Mesenchymal stem cell (in vitro differentiated cells and primary cell): ENCODE measurements around the gene C16orf54.

ENCODE experiments used
- DNase-seq: peaks from one replicate; pipeline ENCODE4 v3.0.0-alpha.2; 2013
- H2AFZ ChIP-seq: one replicate; pipeline ENCODE4 v1.6.1; 2013; ENCODE audit warnings: low read depth, mild to moderate bottlenecking, control low read depth, inconsistent platforms, low read length, moderate library complexity
- H2AK5ac ChIP-seq: 2 replicates; pipeline ENCODE4 v1.6.1; 2013; ENCODE audit warnings: low read length, moderate library complexity, mild to moderate bottlenecking, inconsistent platforms; ENCODE audit not compliant: severe bottlenecking
- H2BK120ac ChIP-seq: one replicate; pipeline ENCODE4 v1.6.1; 2013; ENCODE audit warnings: low read depth, mild to moderate bottlenecking, inconsistent platforms, low read length, moderate library complexity
- H2BK12ac ChIP-seq, 2 experiments: one replicate each; pipeline ENCODE4 v1.6.1; 2013; ENCODE audit warnings: inconsistent platforms in 2 of 2, low read length in 2 of 2, mild to moderate bottlenecking in 2 of 2, moderate library complexity in 2 of 2, control low read depth in 1 of 2
- H2BK15ac ChIP-seq: one replicate; pipeline ENCODE4 v1.6.1; 2013; ENCODE audit warnings: mild to moderate bottlenecking, low read depth, inconsistent platforms; ENCODE audit not compliant: poor library complexity, severe bottlenecking
- H2BK5ac ChIP-seq: 2 replicates; pipeline ENCODE4 v1.6.1; 2013; ENCODE audit warnings: low read depth, mild to moderate bottlenecking, low read length, control low read depth, inconsistent platforms; ENCODE audit not compliant: poor library complexity, severe bottlenecking
- H3K14ac ChIP-seq, 2 experiments: one replicate each; pipeline ENCODE4 v1.6.1; 2013; ENCODE audit warnings: inconsistent platforms in 2 of 2, low read length in 2 of 2, control low read depth in 1 of 2, mild to moderate bottlenecking in 1 of 2, moderate library complexity in 1 of 2
- H3K18ac ChIP-seq, 2 experiments: one replicate each; pipeline ENCODE4 v1.6.1; 2013; ENCODE audit warnings: inconsistent platforms in 2 of 2, low read length in 2 of 2, control low read depth in 1 of 2, low read depth in 1 of 2, mild to moderate bottlenecking in 1 of 2
- H3K23ac ChIP-seq, 2 experiments: one replicate each; pipeline ENCODE4 v1.6.1; 2013; ENCODE audit warnings: inconsistent platforms in 2 of 2, low read length in 2 of 2, mild to moderate bottlenecking in 2 of 2, moderate library complexity in 2 of 2, control low read depth in 1 of 2
- H3K27ac ChIP-seq: 2 replicates; pipeline ENCODE4 v1.5.1; 2013; ENCODE audit warnings: mild to moderate bottlenecking, moderate library complexity, low read length, control low read depth, inconsistent platforms; ENCODE audit not compliant: poor library complexity, severe bottlenecking
- H3K27me3 ChIP-seq, 2 experiments: 2 replicates each; pipeline versions ENCODE4 v1.6.1 to v1.7.0; 2013; ENCODE audit warnings: low read length in 2 of 2, mild to moderate bottlenecking in 2 of 2, moderate library complexity in 2 of 2, control low read depth in 1 of 2, inconsistent platforms in 1 of 2; ENCODE audit not compliant: control insufficient read depth in 1 of 2, insufficient read depth in 1 of 2
- H3K36me3 ChIP-seq, 2 experiments: 2 replicates each; pipeline versions ENCODE4 v1.6.1 to v1.7.0; 2013; ENCODE audit warnings: low read length in 2 of 2, control low read depth in 1 of 2, inconsistent platforms in 1 of 2, low read depth in 1 of 2, mild to moderate bottlenecking in 1 of 2; ENCODE audit not compliant: insufficient read depth in 2 of 2, control insufficient read depth in 1 of 2
- H3K4ac ChIP-seq, 2 experiments: one replicate each; pipeline ENCODE4 v1.6.1; 2013; ENCODE audit warnings: inconsistent platforms in 2 of 2, low read length in 2 of 2, mild to moderate bottlenecking in 2 of 2, moderate library complexity in 2 of 2, control low read depth in 1 of 2, low read depth in 1 of 2
- H3K4me1 ChIP-seq: 2 replicates; pipeline ENCODE4 v1.6.1; 2013; ENCODE audit warnings: low read depth, low read length, control low read depth; ENCODE audit not compliant: control insufficient read depth, insufficient read depth
- H3K4me2 ChIP-seq: 2 replicates; pipeline ENCODE4 v1.6.1; 2013; ENCODE audit warnings: low read length, mild to moderate bottlenecking, inconsistent platforms; ENCODE audit not compliant: poor library complexity, severe bottlenecking
- H3K4me3 ChIP-seq, 2 experiments: 2 replicates each; pipeline versions ENCODE4 v1.5.1 to v1.7.0; 2013; ENCODE audit warnings: low read length in 2 of 2, mild to moderate bottlenecking in 2 of 2, control low read depth in 1 of 2, low read depth in 1 of 2; ENCODE audit not compliant: insufficient read depth in 1 of 2
- H3K79me1 ChIP-seq: replicated peaks from 2 replicates; pipeline ENCODE4 v1.6.1; 2013; ENCODE audit warnings: mild to moderate bottlenecking, control low read depth, low read length, inconsistent platforms; ENCODE audit not compliant: poor library complexity, severe bottlenecking
- H3K9ac ChIP-seq: 2 replicates; pipeline ENCODE4 v1.7.0; 2013; ENCODE audit warnings: mild to moderate bottlenecking, low read length, moderate library complexity
- H3K9me3 ChIP-seq: 2 replicates; pipeline ENCODE4 v1.7.0; 2013; ENCODE audit warnings: mild to moderate bottlenecking, low read length; ENCODE audit not compliant: control insufficient read depth
- H4K8ac ChIP-seq: one replicate; pipeline ENCODE4 v1.6.1; 2013; ENCODE audit warnings: inconsistent platforms, mild to moderate bottlenecking, low read length, moderate library complexity
- H4K91ac ChIP-seq: one replicate; pipeline ENCODE4 v1.6.1; 2013; ENCODE audit warnings: mild to moderate bottlenecking, low read length, inconsistent platforms
- WGBS: methylation state at CpG from one replicate; pipeline ENCODE4 v1.1.7; 2013; ENCODE audit warnings: mixed read lengths; 5-methylcytosine and 5-hydroxymethylcytosine counted together

C16orf54 gene

DNA sequence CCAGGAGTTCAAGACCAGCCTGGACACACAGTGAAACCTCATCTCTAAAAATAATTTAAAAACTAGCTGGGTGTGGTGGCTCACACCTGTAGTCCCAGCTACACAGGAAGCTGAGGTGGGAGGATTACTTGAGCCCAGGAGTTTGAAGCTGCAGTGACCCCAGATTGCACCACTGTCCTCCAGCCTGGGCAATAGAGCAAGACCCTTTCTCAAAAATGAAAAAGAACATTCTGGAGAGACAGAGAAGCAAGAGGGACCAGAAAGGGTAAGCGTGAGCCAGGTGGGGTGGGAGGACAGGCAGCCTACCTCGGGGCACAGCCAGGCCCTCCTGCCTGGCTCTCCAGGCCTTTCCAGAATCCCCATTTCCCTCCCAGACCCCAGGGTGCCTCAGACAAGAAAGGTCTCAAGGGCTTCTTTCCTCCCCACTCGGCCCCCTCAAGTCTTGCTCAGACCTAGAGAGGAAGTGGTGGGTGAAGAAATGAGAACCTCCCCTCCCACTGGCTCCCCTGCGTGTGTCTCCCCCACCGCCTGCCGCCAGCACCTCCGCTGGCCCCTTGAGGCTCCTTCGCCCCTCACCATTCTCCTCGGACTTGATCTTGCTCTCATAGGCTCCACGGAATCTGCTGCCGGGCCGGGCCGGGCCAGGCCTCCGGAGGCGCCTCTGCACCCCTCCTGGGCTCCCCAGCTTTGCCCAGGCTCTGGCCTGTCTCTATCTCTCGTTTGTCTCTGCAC is 503 bp downstream of the C16orf54 start:
- H3K9ac ChIP-seq: no peak overlapping the region
- no peak overlapping the region for H2BK12ac ChIP-seq
- no peak overlapping the region for H2BK120ac ChIP-seq
- no peak overlapping the region for H2BK5ac ChIP-seq
- WGBS: 75% methylated on average over 16 of the region's 16 CpGs
- no peak overlapping the region for H3K4me3 ChIP-seq
- no peak overlapping the region for H3K4ac ChIP-seq
- H3K18ac ChIP-seq: no peak overlapping the region
- H4K8ac ChIP-seq: no peak overlapping the region
- H3K4me2 ChIP-seq: no peak overlapping the region
- H2AK5ac ChIP-seq: no peak overlapping the region
- peaks cover 4 to 54% of the 10 kb centered on the region in 2 experiments for H3K27me3 ChIP-seq
- no peaks in the 10 kb centered on the region for H3K79me1 ChIP-seq
- no peaks in the 10 kb centered on the region for H3K36me3 ChIP-seq
- H3K27ac ChIP-seq: no peak overlapping the region
- DNase-seq: no peak
- H3K4me1 ChIP-seq: no peaks in the 10 kb centered on the region
- no peak overlapping the region for H2BK15ac ChIP-seq
- no peaks in the 10 kb centered on the region for H3K9me3 ChIP-seq
- H2AFZ ChIP-seq: no peak overlapping the region
- no peak overlapping the region for H4K91ac ChIP-seq
- no peak overlapping the region for H3K14ac ChIP-seq
- H3K23ac ChIP-seq: no peak overlapping the region

- no peak overlapping the region for H3K27ac ChIP-seq
- H4K91ac ChIP-seq: no peak overlapping the region
- H4K8ac ChIP-seq: no peak overlapping the region
- H3K18ac ChIP-seq: no peak overlapping the region
- H3K9ac ChIP-seq: no peak overlapping the region
- peaks cover 4 to 61% of the 10 kb centered on the region in 2 experiments for H3K27me3 ChIP-seq
- no peak overlapping the region for H3K4me2 ChIP-seq
- H3K4me1 ChIP-seq: no peaks in the 10 kb centered on the region
- H2BK5ac ChIP-seq: no peak overlapping the region
- H2BK12ac ChIP-seq: no peak overlapping the region
- no peak overlapping the region for H2AFZ ChIP-seq
- DNase-seq: no peak
- H3K9me3 ChIP-seq: no peaks in the 10 kb centered on the region
- 95% methylated on average over 19 of the region's 20 CpGs for WGBS
- no peak overlapping the region for H2BK120ac ChIP-seq
- no peaks in the 10 kb centered on the region for H3K36me3 ChIP-seq
- no peak overlapping the region for H3K14ac ChIP-seq
- no peak overlapping the region for H2AK5ac ChIP-seq
- no peak overlapping the region for H2BK15ac ChIP-seq
- H3K4ac ChIP-seq: no peak overlapping the region
- no peak overlapping the region for H3K23ac ChIP-seq
- H3K4me3 ChIP-seq: no peak overlapping the region
- no peaks in the 10 kb centered on the region for H3K79me1 ChIP-seq
Measured at GRCh38 chr16:29744541-29745101, 1.2 kb downstream of the C16orf54 start.

DNA sequence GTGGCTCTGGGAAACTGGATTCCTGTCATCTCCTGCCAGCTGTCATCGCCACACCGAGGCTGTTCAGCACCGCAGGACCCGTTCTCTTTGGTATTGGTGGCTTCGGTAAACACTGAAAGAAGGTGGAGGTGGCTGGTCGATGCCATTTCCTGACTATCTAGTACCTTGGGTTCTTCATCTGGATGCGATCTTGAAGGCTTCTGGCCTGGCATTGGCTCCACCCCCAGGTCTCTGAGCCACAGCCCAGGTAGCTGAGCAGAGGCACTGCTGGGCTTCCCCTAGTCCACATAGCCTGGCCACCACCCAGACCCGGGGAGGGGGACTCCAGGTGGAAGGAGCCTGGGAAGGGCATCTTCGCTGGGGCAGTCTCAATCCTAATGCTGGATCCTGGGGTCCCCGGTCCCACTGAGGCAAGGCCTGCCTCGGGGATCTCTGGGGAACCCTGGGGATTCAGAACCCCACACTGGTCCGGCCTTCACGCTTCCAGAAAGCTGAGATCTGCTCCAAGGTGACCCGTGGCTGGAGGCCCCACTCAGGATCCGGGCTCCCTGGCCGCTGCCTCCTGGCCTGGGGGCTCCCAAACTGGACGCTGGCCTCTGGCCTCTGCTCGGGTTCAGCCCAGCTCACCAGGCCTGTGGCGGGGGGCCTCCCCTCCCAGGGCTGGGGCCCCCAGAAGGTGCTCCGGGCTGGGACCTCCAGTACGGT is 1.8 kb downstream of the C16orf54 start:
- H4K8ac ChIP-seq: no peak overlapping the region
- no peak overlapping the region for H2BK12ac ChIP-seq
- H3K23ac ChIP-seq: no peak overlapping the region
- H3K14ac ChIP-seq: no peak overlapping the region
- H3K18ac ChIP-seq: no peak overlapping the region
- WGBS: 90% methylated on average over 20 of the region's 21 CpGs
- H2BK120ac ChIP-seq: no peak overlapping the region
- H3K9me3 ChIP-seq: no peaks in the 10 kb centered on the region
- no peak for DNase-seq
- H3K79me1 ChIP-seq: no peaks in the 10 kb centered on the region
- no peaks in the 10 kb centered on the region for H3K4me1 ChIP-seq
- no peak overlapping the region for H2BK15ac ChIP-seq
- no peak overlapping the region for H4K91ac ChIP-seq
- H3K27ac ChIP-seq: no peak overlapping the region
- no peak overlapping the region for H3K4me2 ChIP-seq
- no peak overlapping the region for H2AFZ ChIP-seq
- H3K4ac ChIP-seq: no peak overlapping the region
- H3K27me3 ChIP-seq: peaks cover 4 to 64% of the 10 kb centered on the region in 2 experiments
- H3K36me3 ChIP-seq: no peaks in the 10 kb centered on the region
- no peak overlapping the region for H2BK5ac ChIP-seq
- no peak overlapping the region for H3K4me3 ChIP-seq
- no peak overlapping the region for H3K9ac ChIP-seq
- H2AK5ac ChIP-seq: no peak overlapping the region

- H3K79me1 ChIP-seq: no peaks in the 10 kb centered on the region
- H2BK5ac ChIP-seq: no peak overlapping the region
- no peak overlapping the region for H3K27ac ChIP-seq
- WGBS: 91% methylated on average over 5 of the region's 5 CpGs
- H3K14ac ChIP-seq: no peak overlapping the region
- no peak overlapping the region for H4K8ac ChIP-seq
- no peak overlapping the region for H3K4me2 ChIP-seq
- no peak overlapping the region for H3K18ac ChIP-seq
- H3K4ac ChIP-seq: no peak overlapping the region
- H2BK15ac ChIP-seq: no peak overlapping the region
- H4K91ac ChIP-seq: no peak overlapping the region
- no peak overlapping the region for H2BK120ac ChIP-seq
- no peak overlapping the region for H3K9ac ChIP-seq
- no peak overlapping the region for H3K4me3 ChIP-seq
- DNase-seq: no peak
- H3K4me1 ChIP-seq: no peaks in the 10 kb centered on the region
- peaks cover 4 to 69% of the 10 kb centered on the region in 2 experiments for H3K27me3 ChIP-seq
- no peak overlapping the region for H2BK12ac ChIP-seq
- no peaks in the 10 kb centered on the region for H3K36me3 ChIP-seq
- H2AK5ac ChIP-seq: no peak overlapping the region
- H2AFZ ChIP-seq: no peak overlapping the region
- no peak overlapping the region for H3K23ac ChIP-seq
- peaks cover 4% of the 10 kb centered on the region for H3K9me3 ChIP-seq
Measured at GRCh38 chr16:29743475-29743826, 2.3 kb downstream of the C16orf54 start.
